HG03280 (cell line): ENCODE measurements around the gene GAL.

Experiments
- ATAC-seq: cut with Tn5 transposase; IDR thresholded peaks from one replicate; pipeline ENCODE4 v1.9.1; 2021; ENCODE audit warnings: mild to moderate bottlenecking, moderate library complexity; ENCODE audit not compliant: unreplicated experiment

GAL gene

DNA sequence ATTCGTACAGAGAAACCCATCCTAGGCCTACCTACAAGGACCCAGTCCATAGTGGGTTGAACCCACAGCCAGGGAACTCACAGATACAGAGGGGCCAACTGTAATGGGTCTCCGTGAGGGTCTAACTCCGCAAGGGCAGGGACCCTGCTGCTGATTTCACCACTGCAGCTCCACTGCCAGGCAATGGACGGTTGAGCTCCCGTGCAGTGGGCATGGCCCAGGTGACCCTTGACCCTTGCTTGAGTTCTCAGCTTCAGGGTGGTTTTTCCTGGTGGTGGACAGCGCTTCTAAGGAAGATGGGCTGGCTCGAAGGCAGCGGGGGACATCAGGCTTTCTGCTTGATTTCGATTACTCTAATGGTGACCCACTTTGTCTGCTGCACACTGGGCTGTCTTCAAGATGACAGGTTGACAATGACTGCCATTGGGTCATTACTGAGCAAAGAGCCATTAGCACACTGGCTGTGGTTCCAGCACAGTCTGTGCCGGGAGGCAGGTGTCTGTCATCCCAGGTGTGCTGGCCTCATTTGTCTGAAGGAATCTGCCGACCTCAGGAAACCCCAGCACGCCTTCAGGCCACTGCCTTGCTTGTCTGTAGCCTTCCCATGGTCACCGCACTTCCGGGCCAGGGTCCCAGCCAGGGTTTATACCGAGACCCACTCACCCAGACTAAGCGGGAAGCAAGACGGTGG is 3.7 kb upstream of the GAL start:
- no peak for ATAC-seq

DNA sequence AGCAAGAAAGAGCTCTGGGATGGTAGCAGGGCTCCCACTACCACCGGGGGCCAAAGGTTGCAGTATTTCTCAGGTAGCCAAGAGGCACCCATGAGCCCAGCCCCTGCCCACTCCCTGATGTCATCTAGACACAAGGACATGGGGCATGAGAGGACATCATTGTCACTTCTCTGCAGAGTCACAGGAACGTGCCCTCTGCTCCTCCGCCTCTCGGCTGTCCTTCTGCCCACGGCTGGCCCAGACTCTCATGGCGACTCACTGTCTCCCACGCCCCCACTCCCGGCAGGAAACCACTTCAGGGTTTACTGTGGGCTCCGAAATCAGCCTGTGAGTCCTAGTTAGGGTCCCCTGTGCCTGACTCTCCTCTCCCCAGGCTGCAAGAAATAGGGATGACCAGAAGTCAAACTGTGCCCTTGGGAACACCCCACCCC is 1.8 kb upstream of the GAL start:
- ATAC-seq = no peak

DNA sequence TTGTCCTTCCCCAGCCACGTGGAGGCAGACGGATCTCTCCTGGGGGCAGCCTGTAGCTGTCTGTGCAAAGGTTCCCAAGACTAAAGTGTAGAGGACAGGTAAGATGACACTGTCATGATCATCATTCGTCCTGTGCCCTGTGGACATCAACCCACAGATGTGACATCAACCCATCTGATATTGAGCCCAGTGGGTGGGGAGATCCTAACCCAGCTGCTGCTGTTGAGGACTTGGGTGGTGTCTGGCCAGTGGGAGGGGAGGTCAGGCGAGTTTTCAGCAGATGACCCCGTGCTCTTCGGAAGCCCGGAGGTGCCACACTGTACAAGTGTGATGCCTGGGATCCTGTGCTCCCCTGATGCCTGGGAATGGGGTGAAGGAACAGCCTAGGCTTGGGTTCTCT is 1.2 kb upstream of the GAL start:
- ATAC-seq = no peak

DNA sequence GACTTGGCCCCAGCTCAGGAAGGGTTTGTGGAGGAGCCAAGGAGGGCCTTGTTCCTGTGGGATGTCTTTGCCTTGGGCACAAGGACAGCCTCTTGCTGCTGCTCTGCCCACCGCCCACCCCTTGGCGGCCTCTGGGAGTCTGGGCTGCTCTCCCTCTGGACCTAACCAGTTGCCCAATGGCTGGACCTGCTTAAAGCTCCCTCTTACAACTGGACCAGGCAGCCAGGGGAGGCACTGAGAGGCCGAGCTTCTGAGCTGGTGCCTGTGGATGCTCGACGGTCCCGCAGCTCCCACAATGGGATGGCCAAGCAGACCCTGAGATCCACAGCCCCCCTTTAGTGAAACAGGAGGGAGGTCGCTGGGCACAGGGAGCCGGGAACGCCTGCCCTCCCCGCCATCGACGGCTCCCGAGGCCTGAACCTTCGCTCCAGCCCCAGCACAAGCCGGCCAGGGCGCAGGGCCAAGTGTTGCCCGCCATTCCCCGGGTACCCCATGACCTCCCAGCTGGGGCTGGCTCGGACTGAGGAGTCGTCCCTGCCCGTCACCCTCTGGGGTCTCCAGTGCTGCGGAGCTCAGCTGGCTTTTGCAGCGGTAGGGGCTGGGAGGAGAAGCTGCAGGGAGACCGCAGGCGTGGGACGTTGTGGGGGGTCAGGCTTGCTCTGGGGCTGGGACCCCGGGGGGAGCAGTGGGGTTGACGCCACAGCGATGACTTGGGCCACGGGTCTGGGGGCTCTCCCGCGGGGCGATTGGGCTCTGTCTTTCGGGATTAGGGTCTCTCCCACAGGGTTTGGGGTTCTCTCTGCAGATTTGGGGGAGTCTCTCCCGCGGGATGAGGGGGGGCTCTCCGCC is 584 bp upstream of the GAL start:
- ATAC-seq = no peak

DNA sequence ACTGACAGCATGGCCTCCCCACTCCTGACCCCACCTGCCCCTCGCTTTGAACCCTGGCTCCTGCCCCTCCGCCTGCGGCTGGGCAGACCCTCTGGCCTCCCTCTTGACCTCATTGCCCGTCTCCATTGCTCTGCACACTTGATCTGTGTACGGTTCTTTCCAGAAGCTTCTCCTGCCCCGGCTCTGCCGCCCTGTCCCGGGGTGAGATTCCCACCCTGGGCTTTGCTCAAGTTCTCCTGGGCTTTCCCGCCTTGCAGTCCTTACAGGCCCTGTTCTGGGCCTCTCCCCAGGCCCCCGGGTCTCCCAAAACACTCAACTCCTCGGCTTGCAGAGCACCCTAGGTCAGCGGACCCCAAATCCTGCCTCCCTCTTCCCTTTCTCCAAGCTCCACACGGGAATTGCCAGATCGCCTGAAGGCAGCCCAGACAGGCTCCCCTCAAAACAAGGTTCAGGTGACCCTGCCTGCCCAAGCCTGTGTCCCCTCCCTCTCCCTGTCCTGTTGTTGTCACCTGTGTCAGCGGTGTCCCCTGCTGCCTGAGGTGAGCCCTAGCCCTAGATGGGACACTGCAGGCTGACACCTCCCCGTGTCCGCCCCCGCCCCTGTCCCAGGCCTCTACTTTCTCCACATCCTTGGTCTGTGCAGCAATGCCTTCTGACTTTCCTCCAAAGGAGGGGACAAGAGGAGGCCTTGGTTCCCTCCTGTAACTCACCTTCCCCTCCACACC is 1.5 kb downstream of the GAL start:
- no peak for ATAC-seq

DNA sequence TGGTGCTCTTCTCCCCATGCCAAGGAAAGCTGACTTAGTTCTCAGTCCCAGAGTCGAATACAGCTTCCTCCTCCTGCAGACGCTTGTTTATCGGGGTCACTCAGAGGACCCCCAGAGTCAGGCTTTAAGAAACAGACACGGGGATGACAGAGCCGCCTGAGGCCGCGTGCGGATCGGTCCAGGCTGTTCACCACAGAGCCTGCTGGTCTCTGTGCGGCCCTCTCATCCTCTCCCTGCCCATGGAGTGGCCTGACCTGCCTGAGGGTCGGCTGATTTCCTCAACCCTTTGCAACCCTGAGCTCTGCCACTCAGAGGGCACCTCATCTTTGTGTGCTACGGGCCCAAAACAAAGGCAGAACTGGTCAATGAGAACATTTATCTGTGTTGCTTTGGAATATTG is 2.1 kb downstream of the GAL start:
- ATAC-seq = no peak

DNA sequence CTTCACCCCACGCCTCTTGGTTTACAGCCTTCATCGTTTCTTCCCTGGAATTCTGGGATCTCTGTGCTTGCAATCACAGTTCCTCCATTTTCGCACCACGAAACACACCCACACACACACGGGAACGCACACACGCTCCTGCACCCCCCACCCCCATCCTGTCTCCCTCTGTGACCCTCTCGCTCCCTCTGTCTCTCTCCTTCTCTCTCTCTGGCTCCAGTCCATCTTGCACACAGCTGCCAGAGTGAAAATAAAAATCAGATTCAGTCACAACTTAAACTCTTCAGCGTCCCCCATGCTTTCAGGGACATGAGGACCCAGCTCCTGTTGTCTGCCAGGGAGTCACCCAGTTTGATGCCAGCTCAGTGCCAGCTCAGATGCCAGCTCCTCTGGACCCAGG is 3.0 kb downstream of the GAL start:
- ATAC-seq = no peak

DNA sequence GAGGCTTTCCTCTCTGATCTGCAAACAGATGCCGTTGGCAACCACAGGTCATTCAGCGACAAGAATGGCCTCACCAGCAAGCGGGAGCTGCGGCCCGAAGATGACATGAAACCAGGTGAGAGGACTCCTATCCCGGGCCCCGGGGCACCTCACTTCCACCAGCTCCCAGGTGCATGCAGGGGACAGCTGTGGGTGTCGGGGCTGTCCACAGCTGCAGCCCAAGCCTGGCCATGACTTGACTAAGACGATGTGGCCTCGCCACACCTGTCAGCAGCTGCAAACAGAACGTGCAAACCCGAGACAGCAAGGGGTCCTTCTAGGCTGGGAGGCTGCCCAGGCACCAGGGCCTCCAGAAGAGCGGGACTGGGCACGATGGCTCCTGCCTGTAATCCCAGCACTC is 3.6 kb downstream of the GAL start:
- no peak for ATAC-seq

DNA sequence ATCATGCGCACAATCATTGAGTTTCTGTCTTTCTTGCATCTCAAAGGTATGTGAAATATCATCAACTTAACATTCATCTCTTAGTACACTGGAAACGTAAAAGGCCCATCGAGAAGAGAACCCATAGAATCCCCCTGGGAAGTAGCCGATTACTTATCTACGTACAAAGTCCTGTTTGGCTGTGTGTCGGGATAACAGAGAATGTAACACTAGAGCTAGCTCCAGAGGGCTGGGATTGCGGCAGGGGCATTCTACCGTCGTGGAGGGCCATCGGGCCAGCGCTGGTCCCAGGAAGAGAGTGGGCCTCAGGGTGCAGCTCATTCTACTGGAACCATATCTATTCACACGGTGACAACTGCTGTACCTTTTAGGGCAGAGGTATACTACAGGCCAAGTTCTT is 4.5 kb downstream of the GAL start:
- ATAC-seq = no peak

DNA sequence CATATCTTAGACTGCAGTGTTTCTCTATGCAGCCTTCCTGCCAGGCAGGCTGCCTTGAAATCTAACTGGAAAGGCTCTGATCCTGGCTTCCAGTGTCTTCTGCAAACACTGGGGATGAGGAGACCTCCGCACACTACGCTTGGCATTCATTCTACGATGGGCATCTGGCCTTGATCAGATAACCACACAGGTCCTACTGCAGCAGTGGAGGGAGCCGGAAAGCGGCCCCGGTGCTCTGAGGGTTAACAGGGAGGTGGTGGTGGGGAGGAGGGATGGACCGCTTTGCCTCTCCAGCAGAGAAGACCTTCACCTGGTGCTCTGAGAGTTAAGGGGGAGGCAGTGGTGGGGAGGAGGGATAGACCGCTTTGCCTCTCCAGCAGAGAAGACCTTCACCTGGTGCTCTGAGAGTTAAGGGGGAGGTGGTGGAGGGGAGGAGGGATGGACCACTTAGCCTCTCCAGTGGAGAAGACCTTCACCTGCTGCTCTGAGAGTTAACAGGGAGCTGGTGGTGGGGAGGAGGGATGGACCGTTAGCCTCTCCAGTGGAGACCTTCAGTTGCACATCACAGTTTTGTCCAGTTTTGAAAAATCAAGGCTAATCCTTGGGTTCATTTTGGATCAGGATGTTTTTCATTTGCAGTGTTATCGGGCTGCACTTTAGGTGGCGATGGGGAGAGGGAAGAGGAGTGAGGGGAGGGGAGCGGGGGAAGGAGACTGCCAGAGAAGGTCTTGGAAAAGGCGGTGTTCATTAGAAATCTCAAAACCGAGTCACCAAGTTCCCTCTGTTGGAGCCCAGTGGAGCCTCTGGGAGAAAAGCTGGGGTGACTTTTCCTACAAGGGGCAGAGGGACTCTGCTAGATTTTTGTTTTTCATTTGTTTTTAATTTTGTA is 5.6 kb downstream of the GAL start:
- ATAC-seq = no peak

DNA sequence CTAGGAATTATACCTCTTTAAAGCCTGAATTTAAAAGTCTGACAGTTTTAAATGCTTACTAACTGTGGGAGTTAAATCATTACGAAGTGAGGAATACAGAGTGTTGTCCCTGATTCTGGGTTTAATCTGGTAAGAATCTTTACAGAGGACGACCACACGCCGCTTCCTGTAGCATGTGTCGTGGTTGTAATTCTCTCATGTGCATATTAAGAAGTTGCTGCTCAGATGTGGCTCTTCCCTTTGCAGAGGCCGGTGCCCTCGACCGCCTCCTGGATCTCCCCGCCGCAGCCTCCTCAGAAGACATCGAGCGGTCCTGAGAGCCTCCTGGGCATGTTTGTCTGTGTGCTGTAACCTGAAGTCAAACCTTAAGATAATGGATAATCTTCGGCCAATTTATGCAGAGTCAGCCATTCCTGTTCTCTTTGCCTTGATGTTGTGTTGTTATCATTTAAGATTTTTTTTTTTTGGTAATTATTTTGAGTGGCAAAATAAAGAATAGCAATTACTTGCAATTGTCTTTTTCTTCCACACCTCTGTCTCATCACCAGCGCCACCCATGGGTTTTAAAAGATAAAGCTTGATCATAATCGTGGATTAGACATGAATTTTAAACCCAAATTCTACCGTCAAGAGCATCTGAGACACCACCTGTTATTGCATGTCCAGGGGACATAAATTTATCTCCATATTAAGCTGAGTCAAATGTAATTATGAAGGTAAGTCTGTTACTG is 6.5 kb downstream of the GAL start:
- no peak for ATAC-seq

DNA sequence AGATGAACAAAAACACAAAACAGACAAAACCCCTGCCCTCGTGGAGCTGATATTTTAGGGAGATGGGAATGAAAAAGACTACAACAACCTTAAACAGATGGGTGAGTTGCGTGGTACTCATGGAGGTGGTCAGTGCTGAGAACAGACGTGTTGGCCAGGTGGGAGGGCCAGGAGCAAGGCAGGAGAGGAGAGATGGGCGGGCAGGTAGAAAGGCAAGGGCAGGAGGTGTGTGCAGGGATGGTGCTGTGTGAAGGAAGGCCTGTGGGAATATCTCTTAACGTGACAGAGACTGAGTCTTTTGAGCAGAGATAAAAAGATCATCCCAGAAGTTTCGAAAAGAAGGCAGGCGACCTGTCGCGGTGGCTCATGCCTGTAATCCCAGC is 7.0 kb downstream of the GAL start:
- no peak for ATAC-seq

DNA sequence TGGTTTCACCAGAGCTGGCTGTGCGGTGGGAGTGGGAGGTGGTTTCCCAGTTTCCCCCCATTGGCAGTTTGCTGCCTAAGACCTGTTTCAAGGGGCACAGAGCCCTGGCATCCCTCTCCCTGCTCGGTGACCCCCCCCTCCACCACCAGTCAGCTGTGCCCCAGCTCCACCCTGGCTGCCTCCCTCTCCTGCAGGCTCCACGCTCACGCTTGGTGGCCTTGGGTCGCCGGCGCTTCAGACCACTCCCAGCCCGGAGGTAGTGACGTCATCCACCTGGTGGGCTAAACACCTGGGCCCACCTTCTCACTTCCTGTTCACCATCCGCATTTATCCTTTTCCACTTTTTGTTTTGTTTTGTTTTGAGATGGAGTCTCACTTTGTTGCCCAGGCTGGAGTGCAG is 7.8 kb downstream of the GAL start:
- ATAC-seq = no peak

DNA sequence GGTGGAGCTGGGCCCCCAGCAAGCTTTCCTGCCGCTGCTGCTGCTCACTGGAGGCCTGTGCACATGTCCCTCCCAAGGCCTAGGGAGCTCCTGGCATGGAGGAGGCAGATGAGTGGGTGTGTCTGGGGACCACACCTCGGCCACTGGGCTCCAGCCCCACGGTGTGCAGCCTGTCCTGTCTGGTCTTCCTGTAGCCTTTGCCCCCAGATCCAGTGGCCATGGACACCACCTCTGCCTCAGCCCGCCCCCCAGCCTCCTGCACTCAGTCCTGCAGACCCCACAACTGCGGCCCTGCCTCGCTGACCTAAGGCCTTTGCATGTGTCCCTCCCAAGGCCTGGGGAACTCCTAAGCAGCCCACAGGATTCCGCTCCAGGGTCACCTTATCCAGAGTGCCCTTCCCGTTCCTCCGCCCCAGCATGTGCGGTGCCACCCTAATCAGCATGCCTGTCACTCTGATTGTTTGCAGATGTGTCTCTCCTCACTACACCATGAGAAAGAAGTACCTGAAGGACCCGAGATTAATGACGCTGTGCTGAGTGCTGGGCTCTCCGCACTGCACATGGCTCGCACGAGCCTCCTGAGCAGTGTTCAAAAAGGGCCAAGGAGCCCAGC is 8.6 kb downstream of the GAL start:
- no peak for ATAC-seq

DNA sequence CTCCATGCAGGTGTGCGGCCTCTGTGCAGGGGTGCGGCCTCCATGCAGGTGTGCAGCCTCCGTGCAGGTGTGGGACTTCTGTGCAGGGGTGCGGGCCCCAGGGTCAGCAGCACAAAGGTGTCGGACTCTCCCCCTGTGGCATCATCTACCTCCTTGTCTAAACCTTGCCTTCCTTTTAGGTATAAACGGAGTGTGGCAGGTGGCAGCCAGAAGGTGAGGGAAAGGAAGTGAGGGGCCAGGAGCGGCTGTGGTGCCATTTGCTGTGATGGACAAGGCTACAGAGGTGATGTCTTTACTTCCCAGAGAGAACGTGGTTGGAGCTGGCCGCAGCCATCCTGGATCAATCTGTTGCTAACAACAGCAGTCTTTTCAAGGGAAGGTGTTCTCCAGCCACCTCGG is 9.1 kb downstream of the GAL start:
- ATAC-seq = no peak

DNA sequence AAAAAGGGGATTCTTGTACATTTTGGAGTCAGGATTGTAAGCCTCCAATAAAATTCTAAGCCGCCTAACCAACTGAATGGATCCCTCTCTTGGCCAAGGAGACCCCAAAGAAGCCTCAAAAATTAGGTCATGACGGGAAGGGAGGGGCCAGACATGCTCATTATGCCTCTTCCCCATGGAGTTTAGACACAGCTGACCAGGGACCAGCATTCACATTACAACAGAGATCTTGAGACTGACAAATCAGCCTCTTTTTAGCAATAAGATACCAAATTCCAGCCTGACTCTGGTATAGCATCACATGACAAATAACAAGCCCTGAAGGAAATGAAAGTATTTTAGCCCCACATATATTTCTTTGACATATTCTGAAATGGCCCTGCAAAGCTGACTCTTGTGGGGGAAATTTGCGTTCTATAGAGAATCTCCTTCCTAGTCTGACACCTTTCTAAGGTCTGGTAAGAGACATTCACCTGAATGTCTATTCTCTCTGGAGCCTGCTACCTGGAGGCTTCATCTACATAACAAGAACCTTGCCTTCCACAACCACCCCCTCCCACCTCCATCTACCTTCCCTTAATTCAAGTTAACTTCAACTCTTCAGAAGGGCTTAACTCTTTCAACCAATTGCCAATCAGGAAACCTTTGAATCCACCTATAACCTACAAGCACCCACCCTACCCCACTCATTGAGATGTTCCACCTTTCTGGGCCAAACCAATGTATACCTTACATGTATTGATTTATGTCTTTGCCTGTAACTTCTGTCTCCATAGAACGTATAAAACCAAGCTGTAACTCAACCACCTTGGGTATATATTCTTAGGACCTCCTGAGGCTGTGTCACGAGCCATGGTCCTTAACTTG is 10.3 kb downstream of the GAL start:
- ATAC-seq = no peak

DNA sequence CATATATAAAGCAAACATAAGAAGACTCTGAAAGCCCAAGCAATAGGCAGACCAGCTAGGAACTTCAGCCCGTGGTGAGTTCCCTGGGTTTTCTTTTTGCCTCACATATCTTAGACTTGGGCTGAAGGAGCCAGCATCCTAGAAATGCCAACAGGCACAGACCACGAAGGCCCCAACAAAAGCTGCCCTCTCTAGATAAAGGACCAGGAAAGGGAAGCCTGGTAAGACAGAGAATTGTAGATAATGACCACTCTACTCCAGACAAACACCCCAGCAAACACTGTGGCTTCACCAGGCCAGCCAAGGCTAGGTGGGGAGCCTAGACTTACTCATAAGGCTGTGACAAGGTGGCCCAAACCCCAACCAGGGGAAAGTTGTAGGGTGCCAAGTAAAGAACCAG is 11.2 kb downstream of the GAL start:
- no peak for ATAC-seq

DNA sequence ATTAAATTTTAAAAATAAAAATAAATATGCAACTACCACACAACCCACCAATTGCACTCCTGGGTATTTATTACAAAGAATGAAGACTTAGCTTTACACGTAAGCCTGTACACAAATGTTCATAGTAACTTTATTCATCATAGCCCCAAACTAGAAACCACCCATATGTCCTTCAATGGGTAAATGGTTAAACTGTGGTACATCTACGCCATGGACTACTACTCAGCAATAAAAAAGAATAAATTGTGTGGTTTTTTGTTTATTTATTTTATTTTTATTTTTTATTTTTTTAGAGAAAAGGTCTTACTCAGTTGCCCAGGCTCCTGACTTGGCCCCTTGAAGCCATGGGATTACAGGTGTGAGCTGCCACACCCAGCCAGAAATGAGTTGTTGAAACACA is 14.6 kb downstream of the GAL start:
- ATAC-seq = no peak

DNA sequence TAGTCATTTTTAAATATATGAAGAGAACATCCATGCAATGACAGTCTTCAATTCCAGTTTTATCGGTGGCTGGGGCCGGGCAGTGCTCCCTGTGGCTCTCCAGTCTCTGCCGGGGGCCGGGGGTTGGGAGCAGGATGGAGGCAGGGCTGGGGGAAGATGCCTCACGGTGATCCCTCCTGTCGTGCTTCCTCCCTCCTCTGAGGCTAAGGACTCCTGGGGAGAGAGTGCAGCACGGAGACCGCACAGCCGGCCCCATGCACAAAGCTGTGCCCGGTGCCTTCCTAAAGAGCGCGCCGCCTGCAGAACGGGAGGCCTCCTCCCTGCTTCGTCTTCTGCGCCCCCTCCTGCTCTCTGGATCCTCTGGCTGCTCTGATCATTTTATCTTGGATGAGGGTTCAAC is 20.5 kb downstream of the GAL start:
- no peak for ATAC-seq
